Head of caudate nucleus (tissue), 42 donors: Measurements from ENCODE around the gene CEP131.
"Not testable (repeated sequence)": the region's sequence is repeated elsewhere in the genome, so short reads cannot be mapped to it uniquely, and the experiment has no call there.

ENCODE experiments used
- DNase-seq, 42 donors: peaks; one replicate each; pipeline versions ENCODE4 v3.0.0 to v3.0.0-alpha.2; 2020 to 2021; ENCODE audit warnings: mixed read lengths in 7 of 42
- intact Hi-C: fragments of 100-400 bp; cut with DNase I; formaldehyde crosslinking; loops from one replicate; pipeline ENCODE4 v1.15.0; 2022

CEP131 gene

DNA sequence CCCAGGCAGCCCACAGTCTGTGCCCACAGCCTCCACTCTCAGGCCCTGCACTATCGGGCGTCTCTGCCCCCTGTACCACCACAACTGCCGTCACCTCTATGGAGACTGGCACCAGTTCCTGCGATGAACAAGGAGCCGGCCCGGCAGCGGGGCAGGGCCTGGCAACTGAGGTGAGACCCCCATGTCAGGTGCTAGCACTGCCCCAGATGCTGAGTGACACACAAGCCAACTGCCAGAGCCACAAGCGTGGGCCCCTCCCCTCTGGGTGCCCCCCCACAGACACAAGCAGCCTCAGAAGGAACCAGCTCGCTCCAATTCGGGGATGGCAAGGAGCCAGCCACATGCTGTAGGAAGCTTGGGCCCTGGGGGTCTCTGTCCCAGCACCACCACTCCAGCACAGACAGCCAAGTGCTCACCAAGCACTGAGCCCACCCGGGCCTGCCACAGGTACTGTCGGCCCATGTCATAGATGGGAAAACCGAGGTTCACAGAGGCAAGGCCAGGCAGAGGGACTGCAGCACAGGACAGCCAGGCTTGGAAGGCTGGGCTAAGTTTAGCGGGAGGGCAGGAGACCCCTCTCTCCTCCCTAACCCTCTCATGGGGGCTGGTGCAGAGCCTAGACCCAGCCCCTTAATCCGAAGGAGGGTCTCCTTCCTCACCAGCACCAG lies 58.9 kb downstream of the CEP131 start:
- intact Hi-C loops: no loop called here
- no peak for DNase-seq

DNA sequence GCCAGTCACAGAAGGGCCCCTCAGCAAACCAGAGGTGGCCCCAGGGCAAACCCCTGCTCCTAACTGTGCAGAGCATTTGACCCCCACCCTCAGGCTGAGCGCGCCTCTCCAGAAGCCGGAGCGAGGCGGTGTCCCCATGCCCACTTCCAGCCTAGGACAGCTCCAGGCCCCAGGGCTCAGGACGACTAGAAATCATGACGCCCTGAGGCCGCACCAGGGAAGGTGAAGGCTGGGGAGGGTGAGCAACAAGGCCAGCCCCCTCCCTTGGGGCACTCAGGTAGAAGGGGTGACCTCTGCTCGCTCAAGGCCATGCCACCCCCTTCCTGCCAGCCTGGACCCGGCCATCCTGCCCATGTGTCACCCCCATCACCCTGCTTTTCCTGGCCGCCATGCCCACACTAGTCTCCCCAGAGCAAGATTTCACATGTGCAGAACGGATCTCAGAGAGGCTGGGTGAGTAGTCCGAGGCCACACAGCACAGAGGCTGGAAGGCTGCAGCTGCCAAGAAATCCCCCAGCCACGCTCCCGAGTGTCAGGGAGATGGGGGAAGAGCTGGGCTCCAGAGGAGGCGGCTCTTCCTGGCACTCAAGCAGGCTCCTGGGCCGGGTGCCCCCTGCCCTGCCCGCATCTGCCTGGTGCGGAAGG lies 59.6 kb downstream of the CEP131 start:
- no peak for DNase-seq
- intact Hi-C loops: no loop called here

DNA sequence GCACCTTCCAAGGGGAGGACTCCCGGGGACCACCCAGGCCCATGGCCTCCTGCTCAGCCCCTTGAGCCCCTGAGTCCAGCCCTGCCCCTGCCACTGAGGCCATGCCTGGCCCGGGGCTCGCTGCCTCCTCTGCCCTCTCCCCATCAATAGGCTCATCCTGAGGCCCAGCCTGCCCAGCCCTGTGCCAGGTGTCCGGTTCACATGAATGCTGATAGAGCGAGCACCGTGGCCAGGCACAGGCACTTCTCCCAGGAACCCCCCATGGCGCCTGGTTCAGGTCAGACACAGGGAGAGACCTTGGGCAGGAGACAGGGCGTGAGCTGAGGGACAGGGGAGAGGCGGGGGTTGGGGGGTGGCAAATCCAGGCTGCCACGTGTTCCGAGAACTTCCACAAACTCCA lies 60.3 kb downstream of the CEP131 start:
- intact Hi-C loops: no loop called here
- no peak for DNase-seq

DNA sequence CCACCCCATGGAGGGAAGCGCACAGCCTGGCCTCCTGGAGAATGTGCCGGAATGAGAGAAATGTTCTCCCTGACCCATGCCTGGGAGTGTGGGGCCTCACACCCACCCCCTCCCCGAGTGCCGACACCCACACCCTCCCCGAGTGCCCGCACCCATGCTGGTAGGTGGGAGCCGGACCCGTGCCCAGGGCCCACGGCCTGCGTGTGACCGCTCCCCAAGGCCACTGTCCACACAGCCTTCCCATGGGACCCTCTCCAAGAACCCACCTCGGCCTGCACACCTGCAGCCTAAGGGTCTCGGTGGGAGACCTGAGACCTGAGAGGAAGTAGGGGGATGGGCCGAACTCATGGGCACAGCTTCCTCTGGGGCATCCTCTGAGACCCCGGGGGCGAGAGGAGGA lies 60.8 kb downstream of the CEP131 start:
- DNase-seq: no peak
- intact Hi-C loops: no loop called here

DNA sequence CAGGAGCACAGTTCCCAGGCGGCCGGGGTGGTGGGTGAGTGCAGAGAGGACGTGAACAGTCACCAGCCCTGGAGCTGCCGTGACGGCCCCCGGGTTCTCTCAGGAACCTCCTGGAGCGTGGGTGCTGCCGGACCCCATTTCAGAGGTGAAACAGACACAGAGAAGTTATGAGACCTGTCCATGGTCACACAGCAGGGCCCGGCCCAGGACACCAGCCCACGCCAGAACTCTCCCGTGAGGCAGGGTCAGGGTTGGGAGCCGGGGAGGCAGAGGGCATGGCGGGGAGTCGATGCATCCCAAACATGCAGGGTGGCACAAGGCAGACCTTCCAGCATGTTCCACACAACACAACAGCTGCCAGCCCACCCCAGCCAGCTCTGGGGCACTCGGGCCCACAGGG lies 61.2 kb downstream of the CEP131 start:
- intact Hi-C loops: no loop called here
- DNase-seq: no peak

DNA sequence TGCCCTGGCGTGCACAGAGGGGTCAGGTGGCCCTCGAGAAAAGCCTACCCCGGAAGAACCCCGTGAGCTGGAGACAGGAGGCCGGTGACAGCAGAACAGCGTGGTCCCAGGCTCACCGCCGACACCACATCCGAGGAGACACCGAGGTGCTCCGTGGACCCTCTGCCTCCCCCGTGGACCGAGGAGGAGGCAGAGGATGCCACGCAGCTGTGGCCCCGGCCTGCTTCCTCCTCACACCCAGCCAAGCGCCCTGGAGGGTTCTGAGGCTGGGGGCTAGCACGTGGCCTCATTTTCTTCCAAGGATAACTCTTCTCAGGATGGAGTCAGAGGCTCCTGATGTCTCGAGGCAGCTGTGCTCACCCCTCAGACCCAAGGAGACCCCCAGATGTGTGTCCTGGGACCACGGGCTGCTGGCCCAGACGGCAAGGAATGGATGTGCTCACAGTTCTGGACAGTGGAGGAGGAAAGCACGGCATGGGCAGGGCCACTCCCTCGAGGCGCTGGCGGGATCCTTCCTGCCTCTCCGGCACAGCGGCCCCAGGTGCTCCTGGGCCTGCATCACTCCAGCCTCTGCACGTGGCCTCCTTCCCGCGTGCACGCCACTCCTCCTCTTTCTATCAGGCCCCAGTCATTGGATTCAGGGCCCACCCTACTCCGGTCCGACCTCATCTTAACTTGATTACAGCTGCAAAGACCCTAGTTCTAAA lies 61.9 kb downstream of the CEP131 start:
- no peak for DNase-seq
- intact Hi-C loops: no loop called here

DNA sequence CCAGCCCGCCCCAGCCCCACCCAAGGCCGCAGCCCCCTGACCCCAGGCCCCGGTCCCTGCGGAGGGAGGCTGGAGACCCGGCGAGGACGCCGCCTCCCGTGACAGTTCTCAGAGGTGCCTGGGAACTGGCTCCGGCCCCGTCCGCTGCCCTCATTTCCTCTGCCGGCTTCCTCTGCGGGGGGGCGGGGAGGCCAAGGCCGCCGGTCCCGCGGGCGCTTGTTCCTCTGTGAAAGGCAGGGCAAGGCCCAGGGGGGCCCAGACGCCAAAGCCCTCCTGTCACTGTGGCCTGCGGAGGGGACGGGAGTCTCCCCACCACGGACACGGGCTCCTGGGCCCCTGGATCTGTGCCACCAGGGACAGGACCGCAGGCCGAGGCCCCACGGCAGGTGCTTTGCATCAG lies 62.5 kb downstream of the CEP131 start:
- intact Hi-C loops: no loop called here
- DNase-seq: peak in 27 of 42 donors; percentile 25 to 73 (median 48)

DNA sequence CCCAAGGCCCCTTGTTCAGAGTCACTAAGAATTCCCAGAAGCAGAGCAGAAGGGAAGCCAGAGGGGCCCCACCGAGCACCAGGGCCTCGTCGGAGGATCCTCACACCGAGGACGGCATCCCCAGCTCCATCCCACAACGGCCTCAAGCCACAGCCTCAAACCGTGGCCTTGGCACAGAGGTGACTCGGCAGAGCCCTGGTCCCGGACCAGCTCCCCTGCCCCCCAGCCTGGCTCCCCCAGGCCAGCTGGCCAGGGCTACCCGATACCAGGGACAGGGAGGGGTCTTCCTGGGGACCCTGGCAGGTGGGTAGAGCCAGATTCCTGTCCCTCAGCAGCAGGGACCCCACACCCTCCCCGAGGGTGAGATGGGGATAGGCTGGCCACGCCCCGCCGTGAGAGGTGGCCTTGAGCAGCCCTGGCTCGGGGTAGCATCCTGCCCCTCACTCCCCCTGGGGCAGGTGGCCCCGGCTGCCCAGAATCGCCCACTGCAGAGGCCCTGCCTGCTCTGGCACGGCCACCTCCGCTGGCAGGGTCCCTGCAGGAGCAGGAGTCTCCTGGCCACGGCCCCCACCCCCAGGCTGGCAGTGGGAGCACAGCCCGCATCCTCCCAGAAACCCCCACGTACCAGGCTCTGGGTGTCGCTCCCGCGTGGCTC lies 63.0 kb downstream of the CEP131 start:
- intact Hi-C loops: no loop called here
- DNase-seq: no peak

DNA sequence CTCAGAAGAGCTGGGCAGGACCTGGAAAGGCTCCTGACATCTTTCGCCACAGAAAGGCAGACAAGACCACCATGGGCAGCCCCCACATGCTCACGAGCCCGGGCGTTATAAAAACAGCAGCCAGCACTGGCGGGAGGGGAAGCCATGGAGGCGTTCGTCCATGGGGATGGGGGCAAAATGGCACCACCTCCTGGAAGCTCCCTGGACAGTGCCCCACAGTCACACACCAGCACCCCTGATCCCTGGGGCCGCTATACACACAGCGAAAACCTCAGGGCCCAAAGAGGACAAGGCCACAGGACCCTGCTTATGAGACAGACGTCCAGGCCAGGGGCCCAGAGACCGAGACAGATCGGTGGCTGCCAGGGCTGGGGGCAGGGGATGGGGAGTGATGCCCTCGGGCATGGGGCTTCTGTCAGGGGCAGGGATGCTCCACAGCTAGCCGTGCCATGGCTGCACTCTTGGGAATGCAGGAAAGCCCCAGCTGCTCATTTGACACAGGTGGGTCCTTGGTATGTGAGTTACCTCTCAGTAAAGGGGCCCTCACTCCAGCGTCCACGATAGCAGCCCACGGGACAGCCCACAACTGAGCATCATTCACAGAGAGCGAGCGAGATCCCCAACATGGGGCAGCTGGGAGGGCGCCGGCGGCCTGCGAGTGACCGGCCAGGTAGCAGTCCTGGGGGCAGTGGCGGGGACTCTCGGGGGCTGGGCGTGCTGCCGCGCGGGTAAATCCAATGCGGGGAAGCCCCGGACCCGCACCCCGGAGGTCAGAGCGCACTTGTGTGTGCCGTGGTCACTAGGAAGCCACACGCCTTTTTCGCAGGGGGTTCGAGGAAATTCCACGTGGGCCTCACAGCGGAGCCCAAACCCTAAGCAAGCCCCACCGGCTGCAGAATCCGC lies 63.8 kb downstream of the CEP131 start:
- DNase-seq: no peak
- intact Hi-C loops: no loop called here

DNA sequence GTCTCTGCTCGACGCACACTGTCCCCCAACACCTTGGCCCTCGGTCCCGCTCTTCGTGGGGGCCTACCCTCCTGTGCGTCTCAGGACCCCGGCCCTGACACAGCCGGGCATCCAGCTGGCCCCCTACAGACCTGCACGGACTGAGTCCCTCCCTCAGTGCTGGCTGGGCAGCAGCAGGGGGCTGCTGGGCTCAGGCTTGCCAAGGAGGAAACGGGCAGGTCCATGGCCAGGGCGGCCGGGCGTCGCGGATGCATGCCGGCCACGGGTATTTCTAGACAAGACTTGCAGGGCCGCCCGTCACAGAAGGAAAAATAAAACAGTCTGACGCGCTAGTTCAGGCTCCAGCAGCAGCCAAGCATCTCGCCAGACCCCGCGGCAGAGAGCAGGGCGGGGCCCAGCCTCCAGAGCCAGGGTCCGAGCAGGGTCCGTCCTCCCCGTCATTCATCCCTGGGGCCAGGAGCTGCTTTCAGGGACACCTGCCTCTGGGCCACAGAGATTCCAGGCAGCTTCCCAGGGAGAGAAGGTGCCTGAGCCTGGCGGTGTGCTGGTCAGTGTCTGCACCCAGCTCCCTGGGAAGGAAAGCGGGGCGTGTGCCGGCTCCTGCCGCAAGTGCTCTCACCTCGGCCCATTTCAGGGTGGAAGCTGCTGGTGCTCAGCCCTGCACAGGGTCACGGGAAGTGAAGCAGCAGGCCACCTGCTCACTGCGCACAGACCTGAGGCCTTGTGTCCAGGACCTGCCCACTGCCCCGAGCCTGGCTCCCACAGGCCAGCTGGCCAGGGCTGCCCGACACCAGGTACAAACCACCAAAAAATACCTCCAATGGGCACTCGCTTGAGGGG lies 64.7 kb downstream of the CEP131 start:
- intact Hi-C loops: no loop called here
- no peak for DNase-seq

DNA sequence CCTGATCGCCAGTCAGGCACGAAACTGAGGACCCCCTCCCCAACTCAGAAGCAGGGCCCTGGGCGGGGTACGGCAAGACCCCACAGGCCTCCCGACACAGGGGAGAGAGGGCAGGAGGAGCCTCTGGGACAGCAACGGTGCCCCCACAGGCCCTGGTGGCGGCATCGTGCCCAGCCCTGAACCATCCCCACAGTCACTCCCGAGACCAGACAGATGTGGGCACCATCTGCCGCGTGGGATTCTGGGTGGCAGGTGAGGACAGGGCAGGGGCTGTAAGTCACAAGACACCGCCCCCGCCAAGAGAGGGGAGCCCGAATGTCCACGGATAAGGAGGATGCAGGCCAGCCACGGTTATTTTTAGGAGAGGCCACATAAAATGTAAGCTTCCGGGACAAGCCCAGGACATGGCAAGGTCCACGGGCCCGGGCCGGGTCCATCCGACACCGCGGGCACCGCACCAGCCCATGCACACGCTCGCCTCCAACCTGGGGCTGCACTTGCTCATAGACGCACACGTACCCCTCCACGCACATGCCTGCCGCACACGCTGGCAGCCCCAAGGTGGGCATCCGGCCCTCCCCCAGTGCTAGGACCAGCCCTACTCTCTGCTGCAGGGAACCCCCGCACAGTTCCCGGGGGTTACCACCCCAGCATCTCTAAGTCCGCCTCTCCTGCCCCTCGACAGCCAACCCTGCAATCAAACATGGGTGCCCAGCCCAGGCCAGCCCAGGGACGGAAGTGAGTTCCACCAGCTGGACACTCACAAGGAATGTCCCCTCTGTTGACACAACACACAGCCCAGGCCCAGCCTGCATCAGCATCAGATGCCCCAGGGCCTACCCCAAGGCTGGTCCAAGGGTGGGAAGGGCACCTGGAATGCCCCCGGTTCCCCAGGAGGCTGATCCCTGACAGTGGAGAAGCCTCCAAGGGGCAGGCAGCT lies 65.6 kb downstream of the CEP131 start:
- intact Hi-C loops: no loop called here
- DNase-seq: no peak

DNA sequence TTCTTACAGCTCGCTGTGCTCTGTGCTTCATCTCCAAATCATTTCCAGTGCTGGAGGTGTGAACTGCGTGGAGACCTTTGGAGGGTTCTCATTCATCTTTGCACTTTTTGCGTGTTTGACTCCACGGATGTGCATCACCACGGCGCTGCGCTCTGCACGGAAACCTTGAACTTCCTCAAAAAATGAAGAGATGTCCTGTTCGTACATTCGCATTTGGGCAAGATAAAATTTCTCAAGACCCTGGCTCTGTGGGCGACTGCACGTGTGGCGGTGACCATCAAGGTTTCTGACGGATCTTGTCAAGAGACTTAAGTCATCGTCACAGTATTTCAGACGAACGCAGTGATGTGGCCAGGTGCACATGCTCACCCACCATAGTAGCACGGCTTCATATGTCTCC lies 67.8 kb downstream of the CEP131 start:
- intact Hi-C loops: no loop called here

DNA sequence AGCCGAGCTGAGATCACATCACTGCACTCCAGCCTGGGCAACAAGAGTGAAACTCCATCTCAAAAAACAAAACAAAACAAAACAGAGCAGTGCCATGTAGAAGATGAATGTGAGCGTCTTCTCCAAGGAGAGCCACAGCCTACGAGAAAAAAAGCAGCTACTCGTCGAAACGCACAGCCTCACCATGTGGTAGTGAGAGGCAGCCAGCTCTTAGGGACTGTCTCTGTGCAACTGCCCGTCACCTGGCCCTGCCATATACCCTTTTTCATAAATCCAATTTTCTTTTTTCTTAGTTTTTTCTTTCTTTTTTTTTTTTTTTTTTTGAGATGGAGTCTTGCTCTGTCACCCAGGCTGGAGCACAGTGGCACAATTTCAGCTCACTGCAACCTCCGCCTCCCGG lies 68.7 kb downstream of the CEP131 start:
- peak in 1 of 42 donors; percentile 60 for DNase-seq

More for the DNA sequence above, 67.8 kb downstream of the CEP131 start:
- DNase-seq: no peak

DNA sequence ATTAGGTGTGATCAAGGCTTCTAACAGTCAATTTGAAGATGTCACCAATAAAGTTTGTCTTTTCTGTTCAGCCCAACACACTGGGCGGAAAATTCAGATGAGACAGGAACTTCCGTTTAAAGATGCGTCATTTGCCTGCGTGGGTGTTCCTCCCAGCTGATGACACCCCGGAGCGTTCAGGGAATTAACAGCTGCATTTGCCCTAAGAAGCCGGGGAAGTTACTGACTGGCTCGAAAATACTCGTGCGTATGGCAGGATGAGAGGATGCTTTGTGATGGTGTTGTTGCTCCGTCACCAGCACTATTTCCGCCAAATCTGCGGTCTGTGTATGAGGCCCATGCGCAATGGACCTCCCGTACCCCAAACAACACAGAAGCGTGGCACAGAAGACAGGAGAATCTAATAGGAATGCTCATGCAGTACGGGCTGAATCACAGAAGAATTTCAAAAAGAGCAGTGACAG lies 69.4 kb downstream of the CEP131 start:
- intact Hi-C loops: no loop called here
- peak; percentile 54 to 95 (median 86) for DNase-seq

More for the DNA sequence above, 68.7 kb downstream of the CEP131 start:
- intact Hi-C loops: not testable (repeated sequence)

DNA sequence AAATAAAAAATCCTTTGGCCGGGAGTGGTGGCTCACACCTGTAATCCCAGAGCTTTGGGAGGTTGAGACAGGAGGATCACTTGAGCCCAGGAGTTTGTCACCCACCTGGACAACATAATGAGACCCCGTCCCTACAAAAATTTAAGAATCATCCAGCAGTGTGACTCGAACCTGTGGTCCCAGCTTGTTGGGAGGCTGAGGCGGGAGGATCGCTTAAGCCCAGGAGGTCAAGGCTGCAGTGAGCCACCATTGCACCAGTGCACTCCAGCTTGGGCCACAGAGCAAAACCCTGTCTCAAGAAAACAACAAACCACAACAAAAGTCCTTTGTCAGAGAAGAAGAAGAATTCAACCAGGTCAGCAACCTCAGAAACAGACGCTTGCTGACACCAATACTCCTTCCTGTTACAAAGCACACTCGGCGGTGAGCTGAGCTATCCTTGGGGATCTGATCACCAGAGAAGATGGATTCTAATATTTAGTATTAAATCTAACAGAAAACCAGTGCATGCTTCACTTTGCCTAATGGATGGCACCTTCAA lies 70.4 kb downstream of the CEP131 start:
- intact Hi-C loops: no loop called here
- no peak for DNase-seq

DNA sequence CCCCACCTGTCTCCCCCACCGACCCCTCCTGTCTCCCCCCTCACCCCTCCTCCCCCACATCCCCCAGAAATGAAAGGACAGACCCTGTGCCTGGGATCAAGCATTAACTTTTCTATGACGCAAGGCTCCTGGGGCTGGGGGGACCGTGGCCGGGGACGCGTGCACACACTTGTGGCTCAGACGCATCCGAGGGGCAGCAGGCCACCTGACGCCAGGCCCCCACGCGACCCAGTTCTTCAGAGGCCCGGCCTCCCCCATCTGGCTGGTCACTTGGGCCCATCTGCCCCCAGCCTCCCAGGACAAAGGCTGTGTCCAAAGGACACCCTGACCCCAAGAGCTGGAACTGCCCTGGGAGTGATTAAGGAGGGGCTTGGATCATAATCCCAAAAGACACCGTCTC lies 71.5 kb downstream of the CEP131 start:
- DNase-seq: no peak
- intact Hi-C loops: no loop called here
